GM12878 (cell line): ENCODE results near the gene NEURL4. TPM values are rescaled to one million over a fixed set of nuclear protein-coding genes. Genes with fewer than 3 reads are reported as not detected.

Experiments
- ATAC-seq: fragments of 200-7000 bp; cut with Tn5 transposase; 3 replicates; pipeline ENCODE4 v1.9.1; 2020; ENCODE audit warnings: mild to moderate bottlenecking, moderate library complexity
- BruUV-seq: library from RNA; stranded (reverse); fragments of 400-500 nt; replicated peaks from 2 replicates; lab custom pipeline; 2021; lab: Mats Ljungman, UMichigan
- CTCF ChIA-PET: fragments of 300-600 bp; sonication (Branson Sonifier 250); formaldehyde crosslinking; extraction: SDS; loops from one replicate; lab custom pipeline; 2021; ENCODE audit warnings: inconsistent platforms; lab: Yijun Ruan, JAX
- POLR2A ChIA-PET: fragments of 350-600 bp; formaldehyde crosslinking; extraction: SDS; loops from one replicate; lab custom pipeline; 2021; ENCODE audit warnings: inconsistent platforms; lab: Charles Lee
- RAD21 ChIA-PET: fragments of 300-600 bp; sonication (Branson Sonifier 250); formaldehyde crosslinking; loops from one replicate; lab custom pipeline; 2023; ENCODE audit warnings: antibody characterized with exemption; ENCODE audit not compliant: unreplicated experiment; lab: Charles Lee
- SMC1A ChIA-PET: fragments of 300-600 bp; sonication (Branson Sonifier 250); formaldehyde crosslinking; loops from one replicate; lab custom pipeline; 2023; ENCODE audit not compliant: unreplicated experiment, uncharacterized antibody; lab: Charles Lee
- DNase-seq: peaks from one replicate; pipeline ENCODE4 v3.0.0-alpha.2; 2011; ENCODE audit warnings: low read depth, low spot score
- FAIRE-seq: peaks from 3 replicates; lab custom pipeline; 2011; peaks lifted over from hg19 to GRCh38; lab: Jason Lieb, UNC
- H2AFZ ChIP-seq: 2 replicates; pipeline ENCODE4 v1.6.0; 2011; ENCODE audit warnings: low read depth, low read length, control low read depth; ENCODE audit not compliant: control insufficient read depth
- H3K27ac ChIP-seq: 2 replicates; pipeline ENCODE4 v1.5.1; 2011; ENCODE audit warnings: control low read depth; ENCODE audit not compliant: control insufficient read depth, insufficient read depth
- H3K27me3 ChIP-seq, 2 experiments: replicated peaks in 1 of 2; 2 replicates each; pipeline versions ENCODE4 v1.6.0 to v1.6.1; 2011; ENCODE audit warnings: low read length in 1 of 2; ENCODE audit not compliant: control insufficient read depth in 2 of 2, insufficient read depth in 2 of 2
- H3K36me3 ChIP-seq, 2 experiments: 2 replicates each; pipeline ENCODE4 v1.5.1; 2011; ENCODE audit warnings: low read length in 1 of 2; ENCODE audit not compliant: control insufficient read depth in 2 of 2, insufficient read depth in 2 of 2
- H3K4me1 ChIP-seq: 2 replicates; pipeline ENCODE4 v1.6.1; 2011; ENCODE audit warnings: mild to moderate bottlenecking, low read length, moderate library complexity, mixed read lengths; ENCODE audit not compliant: control insufficient read depth, insufficient read depth
- H3K4me2 ChIP-seq: 2 replicates; pipeline ENCODE4 v1.6.0; 2011; ENCODE audit warnings: control low read depth; ENCODE audit not compliant: control insufficient read depth, insufficient read depth
- H3K4me3 ChIP-seq: fragments of 200-600 bp; sonication (generic); 2 replicates; pipeline ENCODE4 v1.5.1; 2016
- H3K79me2 ChIP-seq: 2 replicates; pipeline ENCODE4 v1.6.0; 2011; ENCODE audit warnings: low read length; ENCODE audit not compliant: control insufficient read depth, insufficient read depth
- H3K9ac ChIP-seq: 2 replicates; pipeline ENCODE4 v1.8.0; 2011; ENCODE audit warnings: low read length, control low read depth, mixed read lengths; ENCODE audit not compliant: control insufficient read depth, insufficient read depth
- H3K9me3 ChIP-seq: replicated peaks from 3 replicates; pipeline ENCODE4 v1.5.1; 2011; ENCODE audit warnings: mild to moderate bottlenecking, low read length; ENCODE audit not compliant: control insufficient read depth, insufficient read depth
- H4K20me1 ChIP-seq: 2 replicates; pipeline ENCODE4 v1.6.0; 2011; ENCODE audit not compliant: control insufficient read depth, insufficient read depth
- LARP7 ChIP-seq: fragments of 450-650 bp; IDR thresholded peaks from 2 replicates; pipeline ENCODE4 v1.6.1; 2017; ENCODE audit warnings: mild to moderate bottlenecking
- MTA3 ChIP-seq: IDR thresholded peaks from 2 replicates; pipeline ENCODE4 v1.6.1; 2012; ENCODE audit warnings: low read length, inconsistent platforms, borderline replicate concordance
- POLR2AphosphoS2 ChIP-seq: IDR thresholded peaks from 2 replicates; pipeline ENCODE4 v1.6.1; 2011; ENCODE audit warnings: low read depth, mild to moderate bottlenecking, low read length, improper control_type of control experiment, moderate library complexity
- RCOR1 ChIP-seq: conservative IDR thresholded peaks from 2 replicates; pipeline ENCODE4 v1.6.1; 2012; ENCODE audit warnings: low read depth, low read length, improper control_type of control experiment
- RELA ChIP-seq: fragments of 450-650 bp; IDR thresholded peaks from 2 replicates; pipeline ENCODE4 v1.8.0; 2014; ENCODE audit warnings: borderline replicate concordance; ENCODE audit not compliant: partially characterized antibody
- SIN3A ChIP-seq: IDR thresholded peaks from 2 replicates; pipeline ENCODE4 v1.6.1; 2012; ENCODE audit warnings: low read depth, low read length, improper control_type of control experiment
- ZNF24 ChIP-seq: fragments of 450-650 bp; IDR thresholded peaks from 2 replicates; pipeline ENCODE4 v1.6.1; 2017; ENCODE audit warnings: antibody characterized with exemption, mild to moderate bottlenecking
- WGBS: methylation state at CpG from one replicate; pipeline ENCODE4 v1.1.6; 2016; ENCODE audit warnings: low lambda C conversion rate; ENCODE audit not compliant: insufficient replicate concordance, insufficient coverage; ENCODE audit errors: missing lambda C conversion rate; 5-methylcytosine and 5-hydroxymethylcytosine counted together
- in situ Hi-C: fragments of 300-500 bp; cut with MboI; formaldehyde crosslinking; loops from 9 replicates; pipeline ENCODE4 v1.14.3; 2018; ENCODE audit warnings: mixed read lengths
- intact Hi-C: fragments of 100-400 bp; cut with micrococcal nuclease; formaldehyde crosslinking; loops from one replicate; pipeline ENCODE4 v1.14.2; 2022; ENCODE audit not compliant: unreplicated experiment
- polyA plus RNA-seq, 11 experiments: library from polyadenylated mRNA; depleted of rRNA in 4 of 11; unstranded in 6 of 11; stranded (reverse) in 5 of 11; fragments of >200 nt; fragmentation: Nextera tagmentation in 4 of 11; fragmentation: Illumina TruSeq in 1 of 11; extraction: Ambion mirVana in 4 of 11; extraction: Trizol in 1 of 11; gene quantifications; 1 replicate in 1 of 11; 2 replicates in 10 of 11; pipeline versions ENCODE4 v1.2.1 to v1.2.3, GENCODE V29; 2011 to 2016; ENCODE audit warnings: inconsistent platforms in 2 of 11, missing spikeins in 2 of 11, low read depth in 1 of 11
- small RNA-seq: library from RNA; depleted of rRNA; stranded (forward); fragments of <200 nt; gene quantifications from one replicate; pipeline ENCODE3, GENCODE V24; 2014
- total RNA-seq, 4 experiments: library from RNA; depleted of rRNA in 3 of 4; stranded (reverse); fragments of >200 nt in 3 of 4; fragmentation: Illumina TruSeq in 1 of 4; extraction: Trizol in 1 of 4; gene quantifications; 2 replicates each; pipeline versions ENCODE4 v1.2.1 to v1.2.3, GENCODE V29; 2013 to 2021
- TF ChIP-seq, protein P1 (sequence below): fragments of 450-650 bp; IDR thresholded peaks from 2 replicates; pipeline ENCODE4 v1.6.1; 2017; ENCODE audit warnings: borderline replicate concordance
- TF ChIP-seq, protein P2 (sequence below): IDR thresholded peaks from 2 replicates; pipeline ENCODE4 v1.6.1; 2011; ENCODE audit warnings: low read depth, mild to moderate bottlenecking, low read length, moderate library complexity, borderline replicate concordance; ENCODE audit errors: extremely low read depth

The NEURL4 gene
- total and polyA plus RNA-seq, 10 of the 15 experiments (the other 5 are each of a cell fraction or from before 2014, with no cell fraction given), result 0.03 to 41.9 (median 10.0) TPM

DNA sequence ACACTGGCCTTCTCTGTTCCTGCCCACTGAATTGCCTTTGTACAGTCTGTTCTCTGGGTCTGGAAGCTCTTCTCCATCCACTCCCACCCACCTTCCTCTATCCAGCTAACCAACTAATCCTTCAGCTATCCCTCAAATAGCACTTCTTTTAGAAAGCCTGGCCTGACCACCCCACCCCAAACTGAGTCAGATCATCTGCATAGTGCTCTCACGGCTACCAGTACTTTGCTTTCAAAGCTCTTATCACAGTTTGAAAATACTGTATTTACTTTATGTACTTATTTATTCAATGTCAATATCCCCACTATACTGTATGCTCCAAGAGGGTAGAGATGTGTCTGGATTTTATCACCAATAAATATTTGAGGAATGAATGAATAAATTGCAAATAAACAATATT is 62.4 kb downstream of the NEURL4 start:
- intact Hi-C loops, result no loop called here
- DNase-seq (no peak), ATAC-seq (no peak), FAIRE-seq (no peak)
- in situ Hi-C loops, result no loop called here
- Histone ChIP-seq H3K79me2 (no peaks in the 10 kb centered on the region), H3K4me2 (no peak overlapping the region), H3K9ac (no peak overlapping the region), H3K27me3 (peaks cover 3 to 5% of the 10 kb centered on the region in 2 experiments; a peak in 2 of 4 replicates), H3K4me3 (no peak overlapping the region), H4K20me1 (no peaks in the 10 kb centered on the region), H3K4me1 (peaks cover 14% of the 10 kb centered on the region), H3K9me3 (no peaks in the 10 kb centered on the region), H3K36me3 (no peaks in the 10 kb centered on the region; a peak in 1 of 4 replicates), H3K27ac (no peak overlapping the region), H2AFZ (no peak overlapping the region)
- BruUV-seq, result no TSS peak
- ChIA-PET SMC1A (interaction anchor here (1.3 kb wide), 1 partner anchor 30 kb away, joined by 3 read pairs; no protein-coding TSS in a partner anchor), POLR2A (interaction anchor here (0.7 kb wide), 1 partner anchor 207 kb away, joined by 3 read pairs; no protein-coding TSS in a partner anchor), CTCF (interaction anchor here (1.0 to 1.6 kb wide), 2 partner anchors 14 to 22 kb away, joined by 3 read pairs; partner anchors contain the start of gene SLC2A4), RAD21 (interaction anchor here (1.0 kb wide), 1 partner anchor 9 kb away, joined by 3 read pairs; no protein-coding TSS in a partner anchor)
- TF ChIP-seq, protein P1, sequence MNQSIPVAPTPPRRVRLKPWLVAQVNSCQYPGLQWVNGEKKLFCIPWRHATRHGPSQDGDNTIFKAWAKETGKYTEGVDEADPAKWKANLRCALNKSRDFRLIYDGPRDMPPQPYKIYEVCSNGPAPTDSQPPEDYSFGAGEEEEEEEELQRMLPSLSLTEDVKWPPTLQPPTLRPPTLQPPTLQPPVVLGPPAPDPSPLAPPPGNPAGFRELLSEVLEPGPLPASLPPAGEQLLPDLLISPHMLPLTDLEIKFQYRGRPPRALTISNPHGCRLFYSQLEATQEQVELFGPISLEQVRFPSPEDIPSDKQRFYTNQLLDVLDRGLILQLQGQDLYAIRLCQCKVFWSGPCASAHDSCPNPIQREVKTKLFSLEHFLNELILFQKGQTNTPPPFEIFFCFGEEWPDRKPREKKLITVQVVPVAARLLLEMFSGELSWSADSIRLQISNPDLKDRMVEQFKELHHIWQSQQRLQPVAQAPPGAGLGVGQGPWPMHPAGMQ, result no peak
- TF ChIP-seq RELA (no peak), POLR2AphosphoS2 (no peak), SIN3A (no peak), MTA3 (no peak), LARP7 (no peak), ZNF24 (no peak), RCOR1 (no peak)
- TF ChIP-seq, protein P2, sequence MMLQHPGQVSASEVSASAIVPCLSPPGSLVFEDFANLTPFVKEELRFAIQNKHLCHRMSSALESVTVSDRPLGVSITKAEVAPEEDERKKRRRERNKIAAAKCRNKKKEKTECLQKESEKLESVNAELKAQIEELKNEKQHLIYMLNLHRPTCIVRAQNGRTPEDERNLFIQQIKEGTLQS, result no peak
- 44% methylated on average over 1 of the region's 1 CpG for WGBS

Small RNAs within 50 kb of the gene (small RNA-seq; reads per million reads assigned to genes)
- gene AC026954.2, result not detected
- not detected for gene RF00019

Other genes starting within 250 kb of the NEURL4 start
Only the 7 nearest of the 34 such genes appear.
- 0.05 and 0.06 TPM in 2 replicates for gene SLC2A4, start 47.6 kb downstream of the NEURL4 start, total RNA-seq (2014; rRNA removed)
- gene SLC2A4, start 47.6 kb downstream of the NEURL4 start, total RNA-seq (2014; rRNA removed; fragmentation: Illumina TruSeq; extraction: Trizol), result 0.04 and 0.05 TPM in 2 replicates
- gene SLC2A4, start 47.6 kb downstream of the NEURL4 start, total RNA-seq (2021), result 0.19 and 0.23 TPM in 2 replicates
- gene SLC2A4, start 47.6 kb downstream of the NEURL4 start, polyA plus RNA-seq (2011; rRNA removed), result 0.03 and 0.04 TPM in 2 replicates
- gene SLC2A4, start 47.6 kb downstream of the NEURL4 start, polyA plus RNA-seq (2014; fragmentation: Illumina TruSeq; extraction: Trizol), result 0.04 and 0.11 TPM in 2 replicates
- not detected for gene SLC2A4, start 47.6 kb downstream of the NEURL4 start, polyA plus RNA-seq (2014; fragmentation: Nextera tagmentation; extraction: Ambion mirVana)
- 0.03 and 0.06 TPM in 2 replicates for gene SLC2A4, start 47.6 kb downstream of the NEURL4 start, polyA plus RNA-seq (2014; rRNA removed)
- gene SLC2A4, start 47.6 kb downstream of the NEURL4 start, polyA plus RNA-seq (2016; fragmentation: Nextera tagmentation; extraction: Ambion mirVana), result not detected
- not detected in 2 replicates for gene YBX2, start 34.7 kb downstream of the NEURL4 start, total RNA-seq (2014; rRNA removed)
- not detected in 2 replicates for gene YBX2, start 34.7 kb downstream of the NEURL4 start, total RNA-seq (2014; rRNA removed; fragmentation: Illumina TruSeq; extraction: Trizol)
- not detected in 2 replicates for gene YBX2, start 34.7 kb downstream of the NEURL4 start, total RNA-seq (2021)
- gene YBX2, start 34.7 kb downstream of the NEURL4 start, polyA plus RNA-seq (2011; rRNA removed), result not detected in 2 replicates
- gene YBX2, start 34.7 kb downstream of the NEURL4 start, polyA plus RNA-seq (2014; fragmentation: Illumina TruSeq; extraction: Trizol), result not detected in 2 replicates
- gene YBX2, start 34.7 kb downstream of the NEURL4 start, polyA plus RNA-seq (2014; fragmentation: Nextera tagmentation; extraction: Ambion mirVana), result not detected
- gene YBX2, start 34.7 kb downstream of the NEURL4 start, polyA plus RNA-seq (2014; rRNA removed), result not detected in 2 replicates
- not detected for gene YBX2, start 34.7 kb downstream of the NEURL4 start, polyA plus RNA-seq (2016; fragmentation: Nextera tagmentation; extraction: Ambion mirVana)
- gene EIF5A, start 21.7 kb downstream of the NEURL4 start, total RNA-seq (2014; rRNA removed), result 764 and 846 TPM in 2 replicates
- 565 and 610 TPM in 2 replicates for gene EIF5A, start 21.7 kb downstream of the NEURL4 start, total RNA-seq (2014; rRNA removed; fragmentation: Illumina TruSeq; extraction: Trizol)
- 1,049 and 1,070 TPM in 2 replicates for gene EIF5A, start 21.7 kb downstream of the NEURL4 start, total RNA-seq (2021)
- gene EIF5A, start 21.7 kb downstream of the NEURL4 start, polyA plus RNA-seq (2011; rRNA removed), result 726 and 811 TPM in 2 replicates
- gene EIF5A, start 21.7 kb downstream of the NEURL4 start, polyA plus RNA-seq (2014; fragmentation: Illumina TruSeq; extraction: Trizol), result 601 and 1,090 TPM in 2 replicates
- gene EIF5A, start 21.7 kb downstream of the NEURL4 start, polyA plus RNA-seq (2014; fragmentation: Nextera tagmentation; extraction: Ambion mirVana), result 10 to 100 TPM; 26.5 to 85.5 TPM
- gene EIF5A, start 21.7 kb downstream of the NEURL4 start, polyA plus RNA-seq (2014; rRNA removed), result 1,043 and 1,146 TPM in 2 replicates
- 1,000 to 10,000 TPM; 1,758 to 1,792 TPM for gene EIF5A, start 21.7 kb downstream of the NEURL4 start, polyA plus RNA-seq (2016; fragmentation: Nextera tagmentation; extraction: Ambion mirVana)
- 42.4 and 58.2 TPM in 2 replicates for gene GPS2, start 14.0 kb downstream of the NEURL4 start, total RNA-seq (2014; rRNA removed)
- 32.2 and 35.8 TPM in 2 replicates for gene GPS2, start 14.0 kb downstream of the NEURL4 start, total RNA-seq (2014; rRNA removed; fragmentation: Illumina TruSeq; extraction: Trizol)
- gene GPS2, start 14.0 kb downstream of the NEURL4 start, total RNA-seq (2021), result 44.2 and 50.7 TPM in 2 replicates
- 10.1 and 10.2 TPM in 2 replicates for gene GPS2, start 14.0 kb downstream of the NEURL4 start, polyA plus RNA-seq (2011; rRNA removed)
- gene GPS2, start 14.0 kb downstream of the NEURL4 start, polyA plus RNA-seq (2014; fragmentation: Illumina TruSeq; extraction: Trizol), result 35.4 and 46.7 TPM in 2 replicates
- gene GPS2, start 14.0 kb downstream of the NEURL4 start, polyA plus RNA-seq (2014; fragmentation: Nextera tagmentation; extraction: Ambion mirVana), result 10 to 100 TPM; 18.4 to 26.0 TPM
- gene GPS2, start 14.0 kb downstream of the NEURL4 start, polyA plus RNA-seq (2014; rRNA removed), result 38.3 and 44.5 TPM in 2 replicates
- 10 to 100 TPM; 91.6 to 96.4 TPM for gene GPS2, start 14.0 kb downstream of the NEURL4 start, polyA plus RNA-seq (2016; fragmentation: Nextera tagmentation; extraction: Ambion mirVana)
- 120 and 140 TPM in 2 replicates for gene ACAP1, start 7.2 kb upstream of the NEURL4 start, total RNA-seq (2014; rRNA removed)
- gene ACAP1, start 7.2 kb upstream of the NEURL4 start, total RNA-seq (2014; rRNA removed; fragmentation: Illumina TruSeq; extraction: Trizol), result 65.4 and 66.6 TPM in 2 replicates
- gene ACAP1, start 7.2 kb upstream of the NEURL4 start, total RNA-seq (2021), result 245 and 257 TPM in 2 replicates
- 64.6 and 95.4 TPM in 2 replicates for gene ACAP1, start 7.2 kb upstream of the NEURL4 start, polyA plus RNA-seq (2011; rRNA removed)
- gene ACAP1, start 7.2 kb upstream of the NEURL4 start, polyA plus RNA-seq (2014; fragmentation: Illumina TruSeq; extraction: Trizol), result 32.7 and 72.6 TPM in 2 replicates
- gene ACAP1, start 7.2 kb upstream of the NEURL4 start, polyA plus RNA-seq (2014; fragmentation: Nextera tagmentation; extraction: Ambion mirVana), result 10 to 100 TPM in 1 of 2 experiments, 1 to 10 TPM in 1; 5.7 to 25.2 TPM
- 143 and 159 TPM in 2 replicates for gene ACAP1, start 7.2 kb upstream of the NEURL4 start, polyA plus RNA-seq (2014; rRNA removed)
- 100 to 1,000 TPM; 148 TPM for gene ACAP1, start 7.2 kb upstream of the NEURL4 start, polyA plus RNA-seq (2016; fragmentation: Nextera tagmentation; extraction: Ambion mirVana)
- 3.8 and 4.5 TPM in 2 replicates for gene KCTD11, start 22.8 kb upstream of the NEURL4 start, total RNA-seq (2014; rRNA removed)
- gene KCTD11, start 22.8 kb upstream of the NEURL4 start, total RNA-seq (2014; rRNA removed; fragmentation: Illumina TruSeq; extraction: Trizol), result 1.8 and 1.9 TPM in 2 replicates
- gene KCTD11, start 22.8 kb upstream of the NEURL4 start, total RNA-seq (2021), result 4.7 and 5.0 TPM in 2 replicates
- 4.4 and 7.3 TPM in 2 replicates for gene KCTD11, start 22.8 kb upstream of the NEURL4 start, polyA plus RNA-seq (2011; rRNA removed)
- gene KCTD11, start 22.8 kb upstream of the NEURL4 start, polyA plus RNA-seq (2014; fragmentation: Illumina TruSeq; extraction: Trizol), result 2.8 and 3.0 TPM in 2 replicates
- under 1 TPM; 0.05 to 0.09 TPM for gene KCTD11, start 22.8 kb upstream of the NEURL4 start, polyA plus RNA-seq (2014; fragmentation: Nextera tagmentation; extraction: Ambion mirVana)
- gene KCTD11, start 22.8 kb upstream of the NEURL4 start, polyA plus RNA-seq (2014; rRNA removed), result 4.7 and 5.1 TPM in 2 replicates
- 1 to 10 TPM; 1.9 to 2.7 TPM for gene KCTD11, start 22.8 kb upstream of the NEURL4 start, polyA plus RNA-seq (2016; fragmentation: Nextera tagmentation; extraction: Ambion mirVana)
- 0.28 TPM in 1 of 2 replicates, not detected in the other for gene TMEM95, start 25.8 kb upstream of the NEURL4 start, total RNA-seq (2014; rRNA removed)
- not detected in 2 replicates for gene TMEM95, start 25.8 kb upstream of the NEURL4 start, total RNA-seq (2014; rRNA removed; fragmentation: Illumina TruSeq; extraction: Trizol)
- not detected in 2 replicates for gene TMEM95, start 25.8 kb upstream of the NEURL4 start, total RNA-seq (2021)
- gene TMEM95, start 25.8 kb upstream of the NEURL4 start, polyA plus RNA-seq (2011; rRNA removed), result 0.05 TPM in 1 of 2 replicates, not detected in the other
- gene TMEM95, start 25.8 kb upstream of the NEURL4 start, polyA plus RNA-seq (2014; fragmentation: Illumina TruSeq; extraction: Trizol), result not detected in 2 replicates
- not detected for gene TMEM95, start 25.8 kb upstream of the NEURL4 start, polyA plus RNA-seq (2014; fragmentation: Nextera tagmentation; extraction: Ambion mirVana)
- gene TMEM95, start 25.8 kb upstream of the NEURL4 start, polyA plus RNA-seq (2014; rRNA removed), result not detected in 2 replicates
- not detected for gene TMEM95, start 25.8 kb upstream of the NEURL4 start, polyA plus RNA-seq (2016; fragmentation: Nextera tagmentation; extraction: Ambion mirVana)